H9 (cell line): ENCODE data around the gene DMAC2. TPM values are rescaled to one million over a fixed set of nuclear protein-coding genes. Genes with fewer than 3 reads are reported as not detected.

Experiments
- DNase-seq: peaks from one replicate; pipeline ENCODE4 v3.0.0-alpha.2; 2017
- H2AFZ ChIP-seq: one replicate; pipeline ENCODE4 v1.6.1; 2013; ENCODE audit warnings: mild to moderate bottlenecking, low read length, control low read depth, moderate library complexity
- H2AK5ac ChIP-seq: 2 replicates; pipeline ENCODE4 v1.6.1; 2013; ENCODE audit warnings: low read length, control low read depth, mixed read lengths; ENCODE audit not compliant: insufficient read length
- H2BK120ac ChIP-seq: one replicate; pipeline ENCODE4 v1.6.1; 2013; ENCODE audit warnings: low read depth, mild to moderate bottlenecking, low read length, control low read depth, inconsistent platforms; ENCODE audit not compliant: poor library complexity, severe bottlenecking
- H2BK12ac ChIP-seq: 2 replicates; pipeline ENCODE4 v1.6.1; 2013; ENCODE audit warnings: low read length, control low read depth, mixed read lengths, low read depth; ENCODE audit not compliant: insufficient read length
- H2BK15ac ChIP-seq: 2 replicates; pipeline ENCODE4 v1.6.1; 2013; ENCODE audit warnings: low read depth, low read length, control low read depth
- H2BK20ac ChIP-seq: one replicate; pipeline ENCODE4 v1.6.1; 2013; ENCODE audit warnings: low read depth, mild to moderate bottlenecking, low read length, control low read depth, inconsistent platforms; ENCODE audit not compliant: poor library complexity, severe bottlenecking
- H2BK5ac ChIP-seq: 2 replicates; pipeline ENCODE4 v1.6.1; 2013; ENCODE audit warnings: low read length, control low read depth, mixed read lengths; ENCODE audit not compliant: insufficient read length
- H3K14ac ChIP-seq: 2 replicates; pipeline ENCODE4 v1.6.1; 2013; ENCODE audit warnings: low read length, control low read depth; ENCODE audit not compliant: insufficient read depth
- H3K18ac ChIP-seq: 2 replicates; pipeline ENCODE4 v1.6.1; 2013; ENCODE audit warnings: low read depth, mild to moderate bottlenecking, mixed read lengths, low read length, control low read depth; ENCODE audit not compliant: insufficient read length
- H3K23ac ChIP-seq: 2 replicates; pipeline ENCODE4 v1.6.1; 2013; ENCODE audit warnings: low read length, control low read depth, mixed read lengths, low read depth; ENCODE audit not compliant: insufficient read length
- H3K23me2 ChIP-seq: 2 replicates; pipeline ENCODE4 v1.6.1; 2013; ENCODE audit warnings: low read depth, mild to moderate bottlenecking, mixed read lengths, low read length, control low read depth; ENCODE audit not compliant: insufficient read length, poor library complexity, severe bottlenecking
- H3K27ac ChIP-seq: 2 replicates; pipeline ENCODE4 v1.5.1; 2013; ENCODE audit warnings: low read length, control low read depth, mixed read lengths, low read depth; ENCODE audit not compliant: insufficient read length
- H3K27me3 ChIP-seq: 2 replicates; pipeline ENCODE4 v1.6.1; 2013; ENCODE audit warnings: low read length, control low read depth, inconsistent platforms; ENCODE audit not compliant: insufficient read depth
- H3K4ac ChIP-seq: 2 replicates; pipeline ENCODE4 v1.6.1; 2013; ENCODE audit warnings: low read depth, mild to moderate bottlenecking, control low read depth, inconsistent platforms, low read length, moderate library complexity
- H3K4me1 ChIP-seq: 2 replicates; pipeline ENCODE4 v1.6.1; 2013; ENCODE audit warnings: low read length, control low read depth, inconsistent platforms; ENCODE audit not compliant: insufficient read depth
- H3K4me2 ChIP-seq: 2 replicates; pipeline ENCODE4 v1.6.1; 2013; ENCODE audit warnings: low read length, control low read depth, mixed read lengths; ENCODE audit not compliant: insufficient read length, insufficient read depth
- H3K56ac ChIP-seq: 2 replicates; pipeline ENCODE4 v1.6.1; 2013; ENCODE audit warnings: low read depth, mild to moderate bottlenecking, mixed read lengths, low read length, control low read depth; ENCODE audit not compliant: insufficient read length
- H3K79me1 ChIP-seq: 2 replicates; pipeline ENCODE4 v1.6.1; 2013; ENCODE audit warnings: low read depth, mild to moderate bottlenecking, moderate library complexity, low read length, control low read depth, inconsistent platforms; ENCODE audit not compliant: insufficient read depth, poor library complexity, severe bottlenecking
- H3K79me2 ChIP-seq: 2 replicates; pipeline ENCODE4 v1.6.1; 2013; ENCODE audit warnings: low read length, control low read depth, inconsistent platforms; ENCODE audit not compliant: insufficient read depth
- H3K9ac ChIP-seq: 2 replicates; pipeline ENCODE4 v1.6.1; 2013; ENCODE audit warnings: low read length, control low read depth, mixed read lengths; ENCODE audit not compliant: insufficient read length; ENCODE audit errors: extremely low read depth
- H3K9me3 ChIP-seq: one replicate; pipeline ENCODE4 v1.6.1; 2013; ENCODE audit warnings: low read depth, low read length, inconsistent platforms; ENCODE audit not compliant: control insufficient read depth
- H3T11ph ChIP-seq: one replicate; pipeline ENCODE4 v1.6.1; 2013; ENCODE audit warnings: mild to moderate bottlenecking, low read length, control low read depth, inconsistent platforms
- H4K20me1 ChIP-seq: one replicate; pipeline ENCODE4 v1.6.1; 2013; ENCODE audit not compliant: control insufficient read depth, insufficient read length, insufficient read depth
- H4K5ac ChIP-seq: 2 replicates; pipeline ENCODE4 v1.6.1; 2013; ENCODE audit warnings: low read depth, mild to moderate bottlenecking, mixed read lengths, low read length, control low read depth; ENCODE audit not compliant: insufficient read length
- H4K8ac ChIP-seq: replicated peaks from 2 replicates; pipeline ENCODE4 v1.6.1; 2013; ENCODE audit warnings: low read length, control low read depth, mixed read lengths, low read depth; ENCODE audit not compliant: insufficient read length
- H4K91ac ChIP-seq: 2 replicates; pipeline ENCODE4 v1.6.1; 2013; ENCODE audit warnings: low read depth, mild to moderate bottlenecking, moderate library complexity, mixed read lengths, low read length, control low read depth; ENCODE audit not compliant: insufficient read length
- H3K27ac Mint-ChIP-seq, 3 experiments: 2 replicates in 2 of 3; 3 replicates in 1 of 3; pipeline ENCODE4 v1.8.0; 2020 to 2021; ENCODE audit warnings: mixed read lengths in 3 of 3, mild to moderate bottlenecking in 1 of 3, moderate library complexity in 1 of 3
- H3K27me3 Mint-ChIP-seq: 2 replicates; pipeline ENCODE4 v1.8.0; 2021; ENCODE audit warnings: low read depth, mild to moderate bottlenecking, moderate library complexity, mixed read lengths
- H3K36me3 Mint-ChIP-seq, 3 experiments: 2 replicates in 2 of 3; 3 replicates in 1 of 3; pipeline ENCODE4 v1.8.0; 2020 to 2021; ENCODE audit warnings: low read depth in 3 of 3, mixed read lengths in 3 of 3; ENCODE audit not compliant: insufficient read depth in 1 of 3
- H3K4me1 Mint-ChIP-seq, 2 experiments: 2 replicates each; pipeline ENCODE4 v1.8.0; 2020; ENCODE audit warnings: mixed read lengths in 2 of 2
- H3K4me3 Mint-ChIP-seq, 2 experiments: 2 replicates in 1 of 2; 3 replicates in 1 of 2; pipeline ENCODE4 v1.8.0; 2020 to 2021; ENCODE audit warnings: mild to moderate bottlenecking in 2 of 2, mixed read lengths in 2 of 2, moderate library complexity in 1 of 2
- H3K9me3 Mint-ChIP-seq, 2 experiments: 2 replicates in 1 of 2; 3 replicates in 1 of 2; pipeline ENCODE4 v1.8.0; 2020; ENCODE audit warnings: mild to moderate bottlenecking in 2 of 2, mixed read lengths in 2 of 2, moderate library complexity in 1 of 2
- WGBS: extraction: QIAGEN DNeasy Blood & Tissue Kit; methylation state at CpG from one replicate; pipeline ENCODE4 v1.1.7; 2013; ENCODE audit warnings: missing lambda C conversion rate, low lambda C conversion rate, mixed read lengths; ENCODE audit not compliant: insufficient read length; ENCODE audit errors: extremely low coverage; 5-methylcytosine and 5-hydroxymethylcytosine counted together
- total RNA-seq: library from RNA; stranded (reverse); gene quantifications from 2 replicates; pipeline ENCODE4 v1.2.1, GENCODE V29; 2021
- TF ChIP-seq, protein P1 (sequence below): fragments of 200-600 bp; sonication (generic); conservative IDR thresholded peaks from 3 replicates; pipeline ENCODE4 v1.8.0; 2021; ENCODE audit warnings: antibody characterized with exemption, mild to moderate bottlenecking

Gene DMAC2
- total RNA-seq, 1 experiment from 2014 or later: 70.5 TPM

DNA sequence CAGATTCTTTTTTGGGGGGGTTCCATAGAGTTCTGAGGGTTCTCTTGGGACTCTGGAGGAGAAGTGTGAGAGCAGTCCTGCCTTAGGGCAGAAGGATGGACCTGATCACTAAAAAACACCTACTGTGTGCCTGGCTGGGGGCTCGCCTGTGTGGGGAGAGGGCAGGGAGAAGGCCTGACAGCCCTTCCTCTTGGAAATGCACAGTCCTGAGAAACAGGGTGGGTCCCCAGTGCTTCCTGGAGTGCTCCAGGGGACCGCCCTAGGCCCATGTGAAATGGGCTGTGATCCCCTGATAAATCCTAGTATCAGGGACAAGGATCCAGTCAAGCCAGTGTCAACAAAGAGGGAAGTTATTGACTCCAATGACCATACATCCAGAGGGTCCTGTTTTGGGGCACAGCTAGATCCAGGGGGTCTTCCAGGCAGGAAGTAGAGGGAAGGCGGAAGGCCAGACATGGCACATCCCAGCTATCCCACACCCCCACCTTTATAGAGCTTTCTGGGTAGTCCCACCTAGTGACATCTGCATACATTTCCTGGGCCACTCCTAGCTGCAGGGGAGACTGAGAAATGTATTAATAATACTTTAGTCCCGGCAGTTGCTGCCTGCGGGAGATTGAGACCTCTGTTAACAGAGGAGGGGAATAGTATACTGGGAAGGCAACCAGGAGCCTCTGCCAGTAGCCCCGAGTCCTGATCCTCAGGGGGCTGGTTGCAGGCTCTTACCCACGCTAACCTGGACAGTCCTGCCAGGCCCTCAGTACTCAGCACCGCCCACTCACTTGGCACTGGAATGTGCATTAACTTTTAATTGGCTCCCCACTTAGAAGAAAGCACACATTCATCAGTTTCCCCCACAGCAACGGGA, 28.4 kb downstream of the DMAC2 start:
- no peak overlapping the region for H4K91ac ChIP-seq
- no peaks in the 10 kb centered on the region; the same call in 1 of the 2 replicates for H3K4me1 ChIP-seq
- no peak overlapping the region for H2BK12ac ChIP-seq
- H2BK120ac ChIP-seq: no peak overlapping the region
- H4K20me1 ChIP-seq: peaks cover 3% of the 10 kb centered on the region
- H3K14ac ChIP-seq: no peak overlapping the region; the same call in 1 of the 2 replicates
- no peak overlapping the region for H3K27ac ChIP-seq
- no peak overlapping the region for H3K4me3 Mint-ChIP-seq
- H3K36me3 Mint-ChIP-seq: peaks cover 0 to 21% (median 16%) of the 10 kb centered on the region in 3 experiments; a peak in 5 of 7 replicates
- H3K79me1 ChIP-seq: no peaks in the 10 kb centered on the region
- H3K9ac ChIP-seq: no peak overlapping the region
- no peaks in the 10 kb centered on the region for H3K79me2 ChIP-seq
- no peak overlapping the region for H3K27ac Mint-ChIP-seq
- H3K9me3 ChIP-seq: no peaks in the 10 kb centered on the region
- TF ChIP-seq, protein P1, sequence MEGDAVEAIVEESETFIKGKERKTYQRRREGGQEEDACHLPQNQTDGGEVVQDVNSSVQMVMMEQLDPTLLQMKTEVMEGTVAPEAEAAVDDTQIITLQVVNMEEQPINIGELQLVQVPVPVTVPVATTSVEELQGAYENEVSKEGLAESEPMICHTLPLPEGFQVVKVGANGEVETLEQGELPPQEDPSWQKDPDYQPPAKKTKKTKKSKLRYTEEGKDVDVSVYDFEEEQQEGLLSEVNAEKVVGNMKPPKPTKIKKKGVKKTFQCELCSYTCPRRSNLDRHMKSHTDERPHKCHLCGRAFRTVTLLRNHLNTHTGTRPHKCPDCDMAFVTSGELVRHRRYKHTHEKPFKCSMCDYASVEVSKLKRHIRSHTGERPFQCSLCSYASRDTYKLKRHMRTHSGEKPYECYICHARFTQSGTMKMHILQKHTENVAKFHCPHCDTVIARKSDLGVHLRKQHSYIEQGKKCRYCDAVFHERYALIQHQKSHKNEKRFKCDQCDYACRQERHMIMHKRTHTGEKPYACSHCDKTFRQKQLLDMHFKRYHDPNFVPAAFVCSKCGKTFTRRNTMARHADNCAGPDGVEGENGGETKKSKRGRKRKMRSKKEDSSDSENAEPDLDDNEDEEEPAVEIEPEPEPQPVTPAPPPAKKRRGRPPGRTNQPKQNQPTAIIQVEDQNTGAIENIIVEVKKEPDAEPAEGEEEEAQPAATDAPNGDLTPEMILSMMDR: no peak
- H4K8ac ChIP-seq: no peak overlapping the region
- H2AFZ ChIP-seq: no peak overlapping the region
- H3K27me3 Mint-ChIP-seq: no peaks in the 10 kb centered on the region; the same call in 1 of the 2 replicates
- no peak overlapping the region for H3K4ac ChIP-seq
- H2AK5ac ChIP-seq: no peak overlapping the region
- H3K18ac ChIP-seq: no peak overlapping the region
- no peak overlapping the region for H4K5ac ChIP-seq
- no peak overlapping the region for H3T11ph ChIP-seq
- no peak overlapping the region for H2BK5ac ChIP-seq
- no peak overlapping the region for H3K4me2 ChIP-seq
- no peak overlapping the region for H3K56ac ChIP-seq
- no peak for DNase-seq
- H3K27me3 ChIP-seq: no peaks in the 10 kb centered on the region
- H3K4me1 Mint-ChIP-seq: peaks cover 7 to 16% of the 10 kb centered on the region in 2 experiments
- H2BK20ac ChIP-seq: no peak overlapping the region
- no peak overlapping the region for H3K23ac ChIP-seq
- no peaks in the 10 kb centered on the region for H3K9me3 Mint-ChIP-seq
- no CpG with 5 or more reads among the region's 9 CpGs for WGBS
- peaks cover 4% of the 10 kb centered on the region for H3K23me2 ChIP-seq
- H2BK15ac ChIP-seq: no peak overlapping the region
